ENCODE measurements around the gene DHX57.

DHX57 gene

GRCh38 chr2:38875227-38875575 lies 533 bp downstream of the DHX57 start:
- in situ Hi-C loops (cut with HindIII; ENCODE audit: low sequenced_read_pairs), result no loop called here
- peak overlapping the region; percentile 94 for H3K4me3 ChIP-seq (ENCODE audit: low read depth, low read length)
- TF ChIP-seq CTCF (IDR thresholded peaks at IDR 0.05; ENCODE audit: low read depth, low read length, missing control alignments), result no peak
- no peak for DNase-seq (ENCODE audit: low read depth)

- no peak for TF ChIP-seq CTCF (IDR thresholded peaks at IDR 0.05; ENCODE audit: low read depth, low read length, missing control alignments)
- H3K4me3 ChIP-seq (ENCODE audit: low read depth, low read length), result no peak overlapping the region
- in situ Hi-C loops (cut with HindIII; ENCODE audit: low sequenced_read_pairs), result no loop called here
- no peak for DNase-seq (ENCODE audit: low read depth)
These were observed 2.0 kb downstream of the DHX57 start for GRCh38 chr2:38873763-38874162.

DNA sequence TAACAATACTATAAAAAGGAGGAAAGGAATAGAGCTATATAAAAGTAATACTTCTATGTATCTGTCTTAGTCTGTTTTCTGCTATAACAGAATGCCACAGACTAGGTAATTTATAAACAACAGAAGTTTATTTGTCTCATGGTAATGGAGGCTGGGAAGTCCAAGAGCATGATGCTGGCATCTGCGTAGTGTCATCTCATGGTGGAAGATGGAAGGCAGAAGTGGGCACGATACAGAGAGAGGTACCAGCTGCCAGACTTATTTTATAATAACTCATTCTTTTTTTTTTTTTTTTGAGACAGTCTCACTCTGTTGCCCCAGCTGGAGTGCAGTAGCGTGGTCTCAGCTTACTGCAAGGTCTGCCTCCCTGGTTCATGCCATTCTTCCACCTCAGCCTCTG lies 4.3 kb downstream of the DHX57 start:
- TF ChIP-seq CTCF (IDR thresholded peaks at IDR 0.05; ENCODE audit: low read depth, low read length, missing control alignments), result no peak
- in situ Hi-C loops (cut with HindIII; ENCODE audit: low sequenced_read_pairs), result no loop called here
- H3K4me3 ChIP-seq (ENCODE audit: low read depth, low read length), result no peak overlapping the region
- no peak for DNase-seq (ENCODE audit: low read depth)

DNA sequence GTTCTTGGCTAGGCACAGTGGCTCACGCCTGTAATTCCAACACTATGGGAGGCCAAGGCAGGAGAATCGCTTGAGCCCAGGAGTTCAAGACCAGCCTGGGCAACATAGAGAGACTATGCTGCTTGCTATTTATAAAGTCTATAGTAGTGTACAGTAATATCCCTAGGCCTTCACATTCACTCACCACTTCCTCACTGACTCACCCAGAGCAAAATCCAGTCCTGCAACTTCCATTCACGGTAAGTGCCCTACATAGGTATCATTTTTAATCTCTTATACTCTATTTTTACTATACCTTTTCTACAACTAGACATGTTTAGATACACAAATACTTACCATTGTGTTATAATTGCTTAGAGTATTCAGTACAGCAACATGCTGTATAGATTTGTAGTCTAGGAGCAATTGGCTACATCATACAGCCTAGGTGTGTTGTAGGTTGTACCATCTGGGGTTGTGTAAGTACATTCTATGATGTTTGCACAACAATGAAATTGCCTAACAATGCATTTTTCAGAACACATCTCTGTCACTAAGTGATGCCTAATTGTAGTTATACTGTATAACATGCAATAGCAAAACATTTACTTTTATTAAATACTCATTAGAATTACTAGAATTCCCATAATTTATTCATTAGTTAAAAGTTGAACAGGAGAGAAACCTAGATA lies 8.8 kb downstream of the DHX57 start:
- in situ Hi-C loops (cut with HindIII; ENCODE audit: low sequenced_read_pairs), result no loop called here
- H3K4me3 ChIP-seq (ENCODE audit: low read depth, low read length), result no peak overlapping the region
- DNase-seq (ENCODE audit: low read depth), result no peak
- TF ChIP-seq CTCF (IDR thresholded peaks at IDR 0.05; ENCODE audit: low read depth, low read length, missing control alignments), result no peak

GRCh38 chr2:38863061-38863695 lies 12.6 kb downstream of the DHX57 start:
- H3K4me3 ChIP-seq (ENCODE audit: low read depth, low read length), result no peak overlapping the region
- in situ Hi-C loops (cut with HindIII; ENCODE audit: low sequenced_read_pairs), result no loop called here
- no peak for DNase-seq (ENCODE audit: low read depth)
- TF ChIP-seq CTCF (IDR thresholded peaks at IDR 0.05; ENCODE audit: low read depth, low read length, missing control alignments), result no peak

GRCh38 chr2:38862476-38862875 lies 13.3 kb downstream of the DHX57 start:
- no peak overlapping the region for H3K4me3 ChIP-seq (ENCODE audit: low read depth, low read length)
- no peak for DNase-seq (ENCODE audit: low read depth)
- in situ Hi-C loops (cut with HindIII; ENCODE audit: low sequenced_read_pairs), result no loop called here
- no peak for TF ChIP-seq CTCF (IDR thresholded peaks at IDR 0.05; ENCODE audit: low read depth, low read length, missing control alignments)
